NOMO-1 treated with DMSO at 0.1 percent for 48 hours (cell line): ENCODE data around the gene OPRD1.

Experiments
- DNase-seq: peaks from one replicate; lab custom pipeline; 2025; ENCODE audit not compliant: unreplicated experiment; lab: John Stamatoyannopoulos, UW

The OPRD1 gene

DNA sequence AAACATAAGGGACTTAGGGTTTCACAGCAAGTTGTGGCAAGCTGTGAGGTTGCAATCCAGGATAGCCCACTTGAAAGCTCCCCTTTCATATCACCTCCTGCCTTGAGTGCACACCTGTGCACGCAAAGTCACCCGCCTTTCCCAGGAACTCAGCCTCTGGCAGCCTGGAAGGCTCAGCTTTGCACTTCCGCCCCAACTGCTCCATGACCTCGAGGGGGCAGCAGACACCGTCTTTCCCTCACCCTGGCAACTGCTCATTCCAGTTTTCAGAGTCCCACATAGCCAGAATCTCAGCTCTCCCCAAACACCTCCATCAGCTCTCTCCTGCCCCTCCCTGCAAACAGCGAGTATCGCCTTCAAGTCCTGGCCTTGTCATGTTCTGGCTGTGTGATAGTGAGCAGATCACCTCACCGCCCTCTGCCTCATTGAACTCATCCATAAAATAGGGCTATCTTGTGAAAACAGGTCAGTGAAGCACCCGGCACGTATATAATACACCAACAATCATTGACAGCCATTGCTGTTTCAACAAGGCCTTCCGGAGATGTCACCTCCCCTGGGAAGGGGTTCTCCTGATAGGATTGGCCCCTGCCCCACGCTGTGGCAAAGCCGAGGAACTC is 70.1 kb downstream of the OPRD1 start:
- DNase-seq: peak; percentile 72

DNA sequence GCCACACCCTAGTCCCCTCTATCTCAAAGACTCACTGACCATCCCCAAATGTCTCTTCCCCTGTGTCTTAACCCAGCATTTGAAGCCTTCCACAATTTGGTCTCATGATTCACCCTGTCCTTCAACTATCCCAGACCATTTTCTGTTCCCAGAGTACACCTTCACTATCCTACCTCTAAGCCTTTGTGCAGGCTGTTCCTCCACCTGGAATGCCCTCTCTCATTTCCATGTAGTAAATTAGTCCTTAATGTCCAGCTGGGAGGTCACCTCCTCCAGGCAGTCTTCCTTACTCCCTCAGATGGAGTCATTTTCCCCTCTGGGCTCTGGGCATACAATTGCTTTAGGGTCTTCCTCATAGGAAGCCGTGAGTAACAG is 71.3 kb downstream of the OPRD1 start:
- DNase-seq: no peak

DNA sequence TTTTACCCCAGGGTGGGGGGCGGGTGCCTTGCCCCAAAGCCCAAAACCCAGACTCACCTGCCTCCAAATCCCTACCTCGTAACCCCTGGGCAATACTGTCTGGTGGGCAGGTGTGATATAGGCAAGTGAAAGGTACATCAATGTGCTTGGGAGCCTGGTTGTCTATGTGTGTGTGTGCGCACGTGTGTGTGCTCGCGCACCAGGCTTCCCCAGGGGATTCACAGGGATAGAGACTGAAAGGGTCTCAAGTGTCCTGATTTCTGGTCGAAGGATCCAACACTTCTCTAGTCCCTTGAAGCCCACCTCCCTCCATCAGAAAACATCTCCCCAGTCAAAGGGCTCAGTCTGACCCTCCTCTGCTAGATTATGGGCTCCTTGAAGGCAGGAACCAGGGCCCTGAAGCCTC is 73.5 kb downstream of the OPRD1 start:
- DNase-seq: no peak

DNA sequence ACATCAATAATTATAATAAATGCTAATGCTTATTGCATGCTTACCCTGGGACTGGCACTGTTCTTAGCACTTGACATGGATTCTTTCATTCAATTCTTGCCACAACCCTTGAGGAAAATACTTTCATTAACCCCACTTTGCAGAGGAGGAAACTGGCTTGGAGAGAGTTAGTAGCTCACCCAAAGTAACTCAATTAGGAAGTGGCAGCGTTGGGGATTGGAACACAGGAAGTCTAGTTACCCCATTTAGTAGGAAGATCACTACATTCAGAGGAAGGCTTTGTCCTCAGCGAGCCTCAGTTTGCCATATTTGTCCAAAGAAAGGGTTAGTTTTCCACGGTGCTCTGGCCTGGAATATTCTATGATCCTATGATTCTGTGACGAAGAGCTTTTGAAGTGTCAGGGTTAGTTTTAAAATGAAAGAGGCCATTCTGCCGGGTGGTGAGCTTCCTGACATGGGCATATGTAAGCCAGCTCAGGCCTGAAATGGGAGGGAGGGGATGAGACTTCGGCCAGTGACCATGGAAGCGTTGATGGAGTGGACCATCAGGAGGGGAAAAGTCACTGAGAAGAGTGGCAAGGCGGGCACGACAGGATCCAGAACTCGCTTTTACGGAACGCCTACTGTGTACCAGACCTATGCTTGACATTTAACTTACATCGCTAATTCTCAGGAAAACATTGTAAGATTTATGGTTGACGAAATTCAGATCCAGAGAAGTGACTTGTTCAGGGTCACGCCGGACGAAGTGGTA is 74.2 kb downstream of the OPRD1 start:
- DNase-seq: no peak

DNA sequence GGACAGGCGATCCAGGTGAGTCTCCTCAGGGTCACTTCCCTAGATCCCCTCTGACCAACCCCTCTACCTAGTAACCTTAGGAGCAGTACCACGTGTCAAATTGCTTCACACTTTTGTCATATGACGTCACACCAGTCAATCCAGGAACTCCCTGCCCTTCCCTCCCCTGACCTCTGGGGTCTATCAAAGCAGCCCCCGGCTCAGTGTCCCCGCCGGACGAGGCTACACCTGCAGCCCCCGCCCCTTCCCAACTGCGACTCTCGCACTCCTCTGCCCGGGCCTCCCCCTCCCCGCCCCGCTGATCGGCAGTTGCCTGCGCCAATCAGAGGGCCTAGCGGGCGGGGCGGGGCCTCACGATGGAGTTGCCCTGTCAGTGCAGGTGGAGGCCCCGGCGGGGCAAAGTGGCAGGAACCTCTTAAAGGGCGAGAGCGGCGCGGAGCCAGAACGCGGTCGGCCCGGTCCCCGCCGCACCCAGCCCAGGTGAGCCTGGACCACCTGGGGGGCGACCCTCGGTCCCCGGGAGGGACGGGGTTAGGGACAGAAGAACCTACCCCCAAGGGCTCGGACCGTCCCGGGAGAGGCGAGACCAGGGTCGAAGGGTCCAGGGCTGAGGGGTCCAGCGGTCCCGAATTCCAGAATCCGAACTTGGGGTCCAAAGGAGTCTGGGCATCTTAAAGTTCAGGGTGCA is 74.9 kb downstream of the OPRD1 start:
- DNase-seq: peak; percentile 74

DNA sequence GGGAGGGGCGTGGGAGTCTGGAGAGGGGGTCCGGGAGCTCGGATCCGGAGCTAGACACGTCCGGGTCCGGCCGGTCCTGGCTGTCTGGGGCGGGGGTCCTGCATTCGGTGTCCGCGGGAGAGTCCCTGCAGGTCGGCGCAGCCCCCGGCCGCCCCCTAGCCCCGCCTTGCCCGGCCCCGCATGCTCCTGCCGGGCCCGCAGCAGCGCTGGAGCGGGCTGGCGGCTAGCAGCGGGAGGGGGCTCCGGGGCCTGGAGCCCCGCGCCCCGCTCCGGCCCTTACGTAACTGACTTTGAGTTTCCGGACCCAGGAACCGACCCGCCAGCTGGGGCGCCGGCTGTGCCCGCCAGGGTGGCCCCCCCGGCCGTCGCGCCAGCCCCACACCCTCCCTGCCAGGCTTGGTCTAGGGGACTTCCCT is 75.5 kb downstream of the OPRD1 start:
- no peak for DNase-seq

DNA sequence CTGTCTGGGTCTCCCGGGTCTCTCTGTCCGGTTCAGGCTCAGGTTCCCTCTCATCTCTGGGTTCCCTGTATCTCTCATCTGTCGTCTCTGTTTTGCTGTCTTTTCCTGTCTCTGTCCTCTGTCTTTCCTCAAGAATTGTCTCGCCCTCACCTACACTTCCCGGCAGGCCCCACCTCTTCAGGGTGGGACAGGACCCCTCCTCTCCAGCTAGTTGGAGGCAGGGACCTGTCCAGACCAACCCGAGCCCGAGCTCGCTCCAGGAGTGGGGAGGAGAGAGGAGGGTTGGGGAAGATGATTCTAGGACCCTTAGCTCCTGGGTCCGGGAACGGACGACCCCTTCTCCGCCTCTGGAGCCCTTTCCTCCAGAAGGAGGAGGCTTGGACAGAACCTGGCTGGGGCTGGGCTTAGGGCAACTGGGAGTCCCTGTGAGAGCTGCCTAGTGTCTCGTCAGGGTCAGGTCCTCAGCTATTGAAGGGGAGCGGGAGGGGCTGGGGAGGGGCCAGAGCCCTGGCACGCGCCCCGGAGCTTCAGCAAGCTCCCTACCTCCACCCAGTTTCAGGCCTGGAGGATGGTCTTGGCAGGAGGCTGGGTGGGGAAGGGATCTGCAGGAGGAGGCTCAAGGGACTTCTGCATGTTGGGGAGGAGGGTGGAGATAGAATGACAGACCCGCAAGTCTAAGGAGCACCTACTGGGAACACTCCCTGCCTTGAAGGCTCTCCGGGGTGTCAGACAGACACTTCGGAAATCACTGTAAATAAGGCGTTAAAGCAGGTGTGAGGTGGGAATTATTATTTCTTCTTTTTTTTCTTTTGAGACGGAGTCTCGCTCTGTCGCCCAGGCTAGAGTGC is 76.1 kb downstream of the OPRD1 start:
- DNase-seq: no peak

DNA sequence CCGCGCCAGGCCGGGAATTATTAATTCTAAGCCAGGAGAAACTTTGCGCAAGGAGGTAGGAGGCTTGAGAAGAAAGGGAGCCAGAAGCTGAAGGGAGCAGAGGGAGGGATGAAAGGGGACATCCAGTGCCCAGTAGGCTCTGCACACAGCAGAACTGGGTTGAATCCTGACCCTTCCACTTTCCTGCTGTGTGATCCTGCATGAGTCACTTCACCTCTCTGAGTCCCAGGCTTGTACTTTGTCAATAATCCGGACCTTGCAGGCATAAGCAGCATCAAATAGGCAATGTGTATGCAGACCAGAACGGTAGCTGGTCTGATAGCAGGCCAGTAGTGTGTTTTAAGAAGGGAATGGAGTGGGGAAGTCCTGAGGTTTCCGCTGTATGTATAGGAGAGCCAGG is 76.9 kb downstream of the OPRD1 start:
- no peak for DNase-seq

DNA sequence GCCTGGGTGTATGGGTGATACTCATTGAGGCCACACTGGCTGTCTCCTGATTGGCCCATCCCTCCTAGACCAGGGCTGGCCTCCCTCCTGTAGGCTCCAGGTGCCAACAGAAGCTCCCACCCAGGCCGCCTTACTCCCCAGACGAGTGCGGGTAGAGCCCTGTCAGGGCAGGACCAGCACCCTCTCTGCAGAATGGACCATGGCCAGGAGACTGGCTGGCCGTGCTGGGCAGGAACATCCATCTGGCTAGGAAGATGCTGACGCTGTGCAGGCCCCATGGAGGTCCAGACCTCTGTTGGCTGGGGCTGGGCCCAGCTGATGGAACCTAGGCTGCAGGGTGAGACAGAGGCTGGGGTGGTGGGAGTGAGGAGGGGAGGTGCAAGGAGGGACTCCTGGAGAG is 77.4 kb downstream of the OPRD1 start:
- no peak for DNase-seq

DNA sequence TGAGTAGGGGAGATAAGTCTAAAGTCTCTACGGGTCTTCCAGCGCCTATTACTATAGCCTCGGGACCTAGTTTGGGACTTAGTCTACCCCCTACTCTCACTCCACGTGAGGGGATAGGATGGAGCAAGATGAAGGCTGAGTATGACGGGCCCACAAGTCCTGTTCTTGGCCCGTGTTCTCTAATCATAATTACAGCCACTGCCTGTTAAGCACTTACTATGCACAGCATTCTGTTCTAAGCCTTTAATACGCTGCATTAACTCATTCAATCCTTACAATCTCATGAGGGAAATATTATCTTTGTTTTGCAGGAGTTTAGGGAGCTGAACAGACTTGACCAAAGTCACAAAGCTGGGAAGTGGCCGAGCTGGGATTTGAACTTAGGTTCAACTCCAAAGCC is 78.5 kb downstream of the OPRD1 start:
- no peak for DNase-seq

DNA sequence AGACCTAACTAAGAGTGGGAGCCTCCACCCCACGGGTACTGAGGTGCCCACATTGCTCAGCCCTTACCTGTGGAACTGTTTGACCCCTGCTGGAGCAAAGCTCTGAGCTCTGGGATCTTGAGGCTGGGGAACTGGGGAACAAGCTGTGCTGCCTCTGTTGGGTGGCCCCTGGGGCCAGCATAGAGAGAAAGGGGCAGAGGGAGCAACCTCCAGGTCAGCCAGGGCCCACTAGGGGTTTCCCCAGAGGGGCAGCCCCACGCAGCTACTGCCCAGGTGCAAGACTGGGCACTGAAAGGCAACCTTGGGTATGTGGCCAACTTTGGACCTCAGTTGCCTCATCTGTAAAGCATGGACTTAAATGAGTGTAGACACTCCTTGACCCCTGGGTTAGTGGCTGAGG is 78.9 kb downstream of the OPRD1 start:
- DNase-seq: no peak

DNA sequence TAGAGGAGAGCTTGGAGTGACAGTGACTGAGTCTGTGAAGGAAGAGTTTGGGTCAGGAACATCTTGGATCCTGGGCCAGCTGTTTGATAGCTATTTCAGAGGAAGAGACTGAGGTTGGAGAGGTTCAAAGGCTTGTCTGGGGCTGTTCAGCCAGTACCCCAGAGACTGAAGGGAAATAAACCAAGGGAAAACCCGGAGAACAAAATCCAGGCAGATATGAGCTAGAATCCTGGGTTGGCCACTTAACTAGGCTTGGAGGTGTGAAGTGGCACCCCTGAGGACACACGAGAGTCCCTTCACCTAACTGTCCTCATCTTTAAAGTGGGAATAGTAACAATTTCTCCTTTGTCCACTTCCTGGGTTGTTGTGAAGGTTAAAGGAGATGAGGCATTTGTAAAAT is 79.3 kb downstream of the OPRD1 start:
- no peak for DNase-seq

DNA sequence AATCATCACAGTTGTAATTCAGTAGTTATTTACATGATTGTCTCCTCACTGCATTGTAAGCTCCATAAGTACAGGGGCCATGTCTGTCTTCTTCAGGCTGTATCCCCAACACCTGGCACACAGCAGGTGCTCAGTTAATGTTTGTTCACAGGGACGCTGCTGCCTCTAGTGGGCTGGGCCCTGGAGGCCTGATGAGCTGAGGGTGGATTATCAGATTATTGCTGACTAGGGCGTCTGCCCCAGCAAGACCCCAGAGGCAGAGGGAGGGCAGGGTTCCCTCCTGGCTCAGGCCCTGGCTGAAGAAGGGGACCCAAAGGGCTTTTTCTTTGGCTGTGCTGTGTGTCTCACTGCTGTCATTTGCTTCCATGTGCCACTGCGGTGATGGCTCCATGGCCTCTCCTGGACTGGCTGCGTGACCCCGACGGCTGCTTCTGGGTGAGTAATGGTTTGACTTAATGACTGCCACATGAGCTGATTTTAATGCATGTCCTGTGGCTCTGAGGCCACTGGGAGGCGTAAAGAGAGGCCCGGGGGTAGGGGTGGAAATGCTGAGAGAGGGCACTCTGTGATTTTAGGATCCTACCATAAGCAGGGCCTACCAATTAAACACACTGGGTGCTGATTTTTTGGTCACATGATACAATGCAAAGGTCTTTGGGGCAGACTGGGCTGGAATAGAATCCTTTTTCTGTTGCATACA is 81.6 kb downstream of the OPRD1 start:
- DNase-seq: no peak

DNA sequence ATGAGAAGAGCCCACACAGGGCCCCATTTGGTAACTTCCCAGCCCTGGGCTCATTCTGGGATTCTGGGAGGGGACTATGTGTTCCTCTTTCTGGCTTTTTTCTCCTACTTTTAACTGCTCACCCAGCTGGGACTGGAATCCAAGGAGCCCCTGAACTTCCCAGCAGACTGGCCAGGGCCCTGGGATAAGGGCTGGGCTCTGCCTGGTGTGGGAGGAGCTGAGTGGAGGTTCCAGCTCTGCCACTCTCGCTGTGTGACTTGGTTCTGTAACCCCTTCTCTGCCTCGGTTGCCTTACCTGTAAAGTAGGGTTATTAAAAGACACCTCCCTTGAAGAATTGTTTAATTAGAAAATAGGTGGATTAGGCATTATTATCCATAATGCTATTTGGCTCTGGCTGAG is 82.8 kb downstream of the OPRD1 start:
- no peak for DNase-seq

DNA sequence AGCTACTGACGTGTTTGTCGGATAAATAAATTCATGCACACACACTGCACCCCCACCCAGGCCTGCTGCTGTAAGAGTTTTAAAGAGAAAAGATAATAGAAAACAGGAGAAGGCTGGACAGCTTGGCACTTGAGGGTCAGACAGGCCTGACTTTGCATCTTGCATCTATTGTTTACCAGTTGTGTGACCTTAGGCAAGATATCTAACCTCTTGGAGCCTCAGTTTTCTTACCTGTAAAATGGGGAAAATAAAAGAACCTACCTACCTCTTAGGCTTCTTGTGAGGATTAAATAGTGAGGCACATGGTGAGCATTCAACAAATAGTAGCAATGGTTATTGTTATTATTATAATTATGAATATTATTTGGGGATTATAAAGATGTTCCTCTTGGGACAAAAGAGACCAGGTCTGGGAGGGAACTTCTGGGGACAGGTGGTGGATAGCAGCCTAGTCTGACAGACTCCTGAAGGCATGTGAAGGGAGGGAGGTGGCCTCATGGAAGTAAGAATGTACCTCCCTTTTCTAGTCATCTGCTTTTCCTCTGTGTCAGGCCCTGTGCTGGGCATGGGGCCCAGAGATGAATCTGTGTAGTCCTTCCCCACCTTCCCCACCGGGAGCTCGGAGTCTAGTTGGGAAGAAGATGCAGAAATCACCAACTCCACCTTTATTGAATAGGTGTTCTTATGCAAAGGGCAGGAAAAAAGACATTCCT is 84.1 kb downstream of the OPRD1 start:
- DNase-seq: no peak

DNA sequence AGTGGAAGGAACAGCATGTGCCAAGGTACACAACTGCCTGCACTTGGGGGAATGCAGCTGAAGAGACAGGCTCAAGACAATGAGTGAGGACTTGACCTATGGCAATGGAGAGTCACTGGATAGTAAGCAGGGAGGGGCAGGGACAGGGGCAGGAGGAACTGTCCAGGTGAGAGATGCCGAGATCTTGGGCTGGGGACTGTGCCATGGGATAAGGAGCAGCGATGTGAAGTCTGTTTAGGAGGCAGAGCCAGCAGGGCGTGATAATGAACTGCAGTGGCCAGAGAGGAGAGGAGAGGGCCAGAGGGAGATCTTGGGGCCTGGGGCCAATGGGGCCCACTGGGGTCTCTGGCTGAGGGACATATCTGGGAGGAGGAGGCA is 84.6 kb downstream of the OPRD1 start:
- no peak for DNase-seq

DNA sequence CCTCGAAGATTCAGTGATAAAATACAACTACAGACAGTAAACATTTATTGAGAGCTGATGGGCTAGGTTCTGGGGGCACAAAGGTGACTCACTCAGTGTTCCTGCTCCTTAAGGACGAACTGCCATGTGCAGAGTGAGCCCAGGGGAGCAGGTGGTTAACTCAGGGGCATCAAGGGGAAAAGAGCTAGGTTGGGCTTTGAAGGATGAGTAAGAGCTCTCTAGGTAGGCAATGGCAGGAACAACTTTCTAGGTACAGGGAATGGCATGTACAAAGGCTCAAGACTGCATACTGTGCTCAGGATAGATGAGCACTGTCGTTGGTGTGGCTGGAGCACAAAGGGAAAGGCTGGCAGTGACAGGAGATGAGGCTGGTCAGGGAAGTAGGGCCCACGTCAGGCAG is 85.8 kb downstream of the OPRD1 start:
- DNase-seq: no peak

DNA sequence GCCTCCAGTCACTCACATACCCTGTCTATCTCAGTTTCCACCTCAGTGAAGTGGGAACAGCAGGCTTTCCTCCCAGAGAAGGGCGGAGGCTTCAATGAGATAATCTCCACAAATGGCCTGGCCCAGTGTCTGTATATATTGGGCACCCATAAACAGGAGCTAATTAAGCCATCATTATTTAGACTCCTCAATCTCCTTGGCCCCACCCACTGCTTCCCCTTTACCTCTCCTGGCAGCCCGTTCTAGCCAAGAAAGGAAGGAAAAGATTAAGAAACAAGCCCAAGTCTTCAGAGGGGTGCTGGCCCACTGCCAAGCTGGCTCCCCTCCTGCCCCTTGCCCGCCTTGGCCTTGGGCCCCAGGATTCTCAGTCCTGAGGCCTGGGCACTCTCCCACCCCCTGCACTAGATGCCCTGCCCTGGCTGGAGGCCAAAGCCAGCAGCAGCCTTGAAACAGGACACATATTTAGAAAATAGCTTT is 86.5 kb downstream of the OPRD1 start:
- DNase-seq: peak; percentile 16

DNA sequence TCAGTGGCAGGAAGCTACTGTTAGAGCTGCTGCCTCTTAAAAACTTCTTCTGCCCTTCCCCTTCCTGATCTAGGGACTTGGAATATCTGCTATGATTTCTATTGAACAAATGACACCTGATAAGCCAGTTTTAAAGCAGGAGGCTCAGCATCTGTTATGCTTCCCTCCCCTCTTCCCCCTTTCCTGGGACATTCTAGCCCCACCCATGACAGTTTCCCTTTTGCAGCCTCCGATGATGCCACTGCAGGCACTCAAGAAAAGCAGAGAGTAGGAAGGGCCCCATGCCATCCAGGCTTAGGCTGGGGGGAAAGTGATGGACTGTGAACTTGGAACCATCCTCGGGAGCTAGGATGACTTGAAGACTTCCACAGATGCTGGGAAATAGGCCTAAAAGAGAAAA is 87.3 kb downstream of the OPRD1 start:
- no peak for DNase-seq

DNA sequence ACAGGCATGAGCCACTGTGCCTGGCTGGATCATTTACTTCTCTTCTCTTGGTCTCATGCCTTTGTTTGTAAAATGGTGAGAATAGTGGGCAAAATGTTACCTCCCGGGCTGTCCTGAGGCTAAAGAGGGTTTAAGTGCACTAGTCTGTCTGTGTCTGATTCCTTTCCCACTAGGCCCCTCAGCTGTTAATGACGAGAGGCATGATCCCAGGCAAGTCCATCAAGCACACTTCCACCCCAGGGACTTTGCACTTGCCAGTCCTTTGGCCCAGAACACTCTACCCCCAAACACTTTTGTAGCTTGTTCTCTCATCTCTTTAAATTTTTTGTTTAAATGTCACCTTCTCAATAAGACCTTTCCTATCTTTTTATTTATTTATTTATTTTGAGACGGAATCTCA is 88.6 kb downstream of the OPRD1 start:
- no peak for DNase-seq
